Tibial nerve (tissue), 4 donors: Measurements from ENCODE around the gene PRPSAP1.

Experiments
- CTCF ChIP-seq, 5 experiments: fragments of 200-600 bp in 3 of 5; fragments of 450-650 bp in 2 of 5; sonication (generic) in 3 of 5; IDR thresholded peaks; one replicate each; pipeline ENCODE4 v1.5.1; 2016 to 2019; ENCODE audit warnings: antibody characterized with exemption in 5 of 5, mild to moderate bottlenecking in 3 of 5, moderate library complexity in 2 of 5
- EP300 ChIP-seq, 2 donors: sonication (generic); formaldehyde crosslinking; IDR thresholded peaks; one replicate each; pipeline ENCODE4 v1.6.1; 2017; ENCODE audit warnings: antibody characterized with exemption in 2 of 2, mild to moderate bottlenecking in 1 of 2

DNA sequence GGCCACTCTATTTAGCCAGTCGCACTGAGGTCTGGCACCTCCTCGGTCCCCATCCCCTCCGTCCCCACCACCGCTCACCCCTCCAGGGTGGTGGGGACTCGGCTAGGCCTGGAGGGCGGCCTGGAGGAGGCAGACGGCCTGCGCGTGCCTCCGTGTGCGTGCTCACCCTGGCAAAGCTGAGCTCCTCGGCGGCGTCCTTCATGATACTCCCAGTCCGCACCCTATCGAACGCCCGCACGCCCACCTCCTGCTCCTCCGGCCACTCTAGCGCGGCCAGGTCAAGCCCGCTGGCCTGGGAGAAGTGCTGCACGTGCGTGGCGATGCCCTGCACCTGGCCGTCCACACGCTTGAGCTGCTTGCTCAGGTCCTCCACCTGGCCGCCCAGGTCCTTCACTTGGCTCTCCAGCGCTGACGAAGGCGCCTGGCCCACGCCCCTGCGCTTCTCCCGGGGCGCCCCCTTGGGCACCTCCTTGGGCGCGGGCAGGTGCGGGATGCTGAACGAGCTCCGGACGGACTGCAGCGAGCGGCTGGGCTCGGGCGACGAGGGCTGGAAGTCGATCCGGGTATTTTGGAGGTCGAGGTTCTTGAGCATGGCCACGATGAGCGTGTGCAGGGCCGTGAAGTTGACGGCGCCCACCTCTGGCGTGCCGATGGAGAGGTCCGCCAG, 46.3 kb downstream of the PRPSAP1 start:
- TF ChIP-seq CTCF (IDR thresholded peaks at IDR 0.05): no peak
- no peak for TF ChIP-seq EP300 (IDR thresholded peaks at IDR 0.05)
